DMS153 treated with DMSO at 0.1 percent for 48 hours (cell line): ENCODE results near the gene THSD7A.

Source experiments
- DNase-seq: peaks from one replicate; lab custom pipeline; 2025; ENCODE audit not compliant: unreplicated experiment; lab: John Stamatoyannopoulos, UW

The THSD7A gene

GRCh38 chr7:11818281-11818680, 13.7 kb downstream of the THSD7A start:
- no peak for DNase-seq

- no peak for DNase-seq
Observed at GRCh38 chr7:11817111-11817740, 14.8 kb downstream of the THSD7A start.

DNA sequence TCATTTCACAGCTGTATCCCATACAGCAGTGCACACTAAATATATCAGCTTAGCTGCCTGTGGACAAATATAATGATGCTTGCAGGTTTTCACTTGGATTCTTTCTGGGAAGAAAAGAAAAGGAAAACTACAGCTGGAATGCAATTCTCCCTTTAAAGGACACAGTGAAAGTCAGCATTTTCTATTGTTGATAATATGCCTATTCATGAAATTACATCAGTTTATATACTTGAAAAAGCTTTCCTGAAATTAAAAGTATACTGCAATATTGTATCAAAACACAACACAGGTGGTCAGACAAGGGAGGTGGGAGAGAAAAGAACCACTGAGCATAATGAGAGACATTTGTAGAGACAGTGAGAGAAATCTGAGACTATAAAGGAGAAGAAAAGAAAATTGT, 20.3 kb downstream of the THSD7A start:
- no peak for DNase-seq

DNA sequence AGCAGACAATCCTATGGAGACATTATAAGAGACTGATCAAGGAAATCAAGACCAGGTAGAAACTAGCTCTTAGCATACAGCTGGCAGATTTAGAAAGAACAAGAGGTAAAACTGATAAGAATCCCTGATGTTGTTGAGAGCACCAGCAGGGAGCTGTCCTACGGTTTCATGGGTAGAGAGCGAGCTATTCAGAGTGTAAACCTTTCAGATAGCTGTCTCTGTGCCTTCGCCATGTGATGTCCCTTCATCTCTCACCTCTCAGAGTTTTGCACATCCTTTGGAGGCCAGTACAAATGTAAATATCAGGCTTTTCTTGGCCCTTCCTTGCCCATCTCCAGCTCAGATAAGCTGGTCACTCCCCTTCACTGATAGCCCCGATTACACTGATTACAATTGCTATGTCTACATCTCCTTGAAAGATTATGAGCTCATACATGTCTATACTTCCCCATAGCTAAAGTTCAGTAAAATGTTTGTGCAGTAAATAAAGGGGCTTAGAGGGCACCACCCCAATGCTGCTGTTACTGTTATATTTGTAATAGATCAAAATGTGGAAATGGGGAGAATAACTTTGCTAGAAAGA, 21.9 kb downstream of the THSD7A start:
- DNase-seq, result no peak

GRCh38 chr7:11807000-11807399, 25.0 kb downstream of the THSD7A start:
- DNase-seq, result no peak

- DNase-seq, result no peak
Observed at GRCh38 chr7:11804621-11805020, 27.4 kb downstream of the THSD7A start.

GRCh38 chr7:11795231-11795630, 36.8 kb downstream of the THSD7A start:
- no peak for DNase-seq

DNA sequence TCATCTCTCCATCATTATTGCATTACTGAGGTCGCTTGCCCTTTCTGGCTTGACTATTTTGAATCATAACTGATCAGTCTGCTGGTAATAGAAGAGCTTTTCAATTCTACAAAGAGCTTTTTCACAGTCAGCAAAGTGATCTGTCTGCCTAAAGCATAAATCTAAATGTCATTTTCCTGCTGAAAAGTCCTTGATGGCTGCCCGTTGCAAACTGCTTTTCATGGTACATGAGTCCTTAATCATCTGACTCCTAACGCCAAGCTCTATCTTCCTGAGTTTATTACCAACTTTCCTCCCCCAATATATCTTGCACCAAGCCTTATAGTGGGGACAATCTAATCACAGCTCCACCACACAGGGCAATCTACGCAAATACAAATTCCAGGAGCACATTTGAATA, 39.8 kb downstream of the THSD7A start:
- DNase-seq, result no peak

- no peak for DNase-seq
Observed at GRCh38 chr7:11788568-11788967, 43.4 kb downstream of the THSD7A start.

- DNase-seq, result no peak
Observed at GRCh38 chr7:11787534-11787933, 44.5 kb downstream of the THSD7A start.

- no peak for DNase-seq
Observed at GRCh38 chr7:11786186-11786585, 45.8 kb downstream of the THSD7A start.

DNA sequence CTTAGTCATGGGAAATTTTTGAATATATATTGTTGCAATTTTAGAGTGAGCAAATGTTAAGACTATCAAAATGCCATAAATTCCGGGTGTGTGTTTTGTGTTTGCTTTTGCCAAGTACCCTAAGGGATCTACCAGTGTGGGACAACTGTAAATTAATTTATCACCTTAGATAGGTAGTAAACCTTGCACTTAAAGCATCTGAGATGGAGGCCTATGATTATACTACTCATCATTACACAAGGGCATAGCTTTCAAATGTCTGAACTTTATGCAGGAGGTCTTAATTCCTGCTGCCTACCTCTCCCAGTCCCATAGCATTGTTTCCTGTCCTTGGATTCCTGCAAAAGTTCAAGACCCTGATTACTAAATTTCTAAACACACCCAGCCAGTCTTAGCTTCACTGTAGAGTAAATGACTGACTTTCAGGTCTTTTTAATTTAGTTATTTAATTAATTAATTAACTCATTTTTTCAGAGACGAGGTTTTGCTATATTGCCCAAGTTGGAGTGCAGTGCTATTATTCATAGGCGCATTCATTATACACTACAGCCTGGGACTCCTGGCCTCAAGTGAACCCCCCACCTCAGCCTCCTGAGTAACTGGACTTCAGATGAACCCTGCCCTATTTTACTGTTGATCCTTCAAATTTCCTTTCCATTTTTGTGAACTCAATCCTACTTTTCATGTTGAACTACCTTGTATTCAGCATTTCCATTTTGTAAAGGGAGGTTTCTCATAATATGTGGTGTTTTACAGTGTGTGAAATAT, 47.0 kb downstream of the THSD7A start:
- DNase-seq, result no peak

DNA sequence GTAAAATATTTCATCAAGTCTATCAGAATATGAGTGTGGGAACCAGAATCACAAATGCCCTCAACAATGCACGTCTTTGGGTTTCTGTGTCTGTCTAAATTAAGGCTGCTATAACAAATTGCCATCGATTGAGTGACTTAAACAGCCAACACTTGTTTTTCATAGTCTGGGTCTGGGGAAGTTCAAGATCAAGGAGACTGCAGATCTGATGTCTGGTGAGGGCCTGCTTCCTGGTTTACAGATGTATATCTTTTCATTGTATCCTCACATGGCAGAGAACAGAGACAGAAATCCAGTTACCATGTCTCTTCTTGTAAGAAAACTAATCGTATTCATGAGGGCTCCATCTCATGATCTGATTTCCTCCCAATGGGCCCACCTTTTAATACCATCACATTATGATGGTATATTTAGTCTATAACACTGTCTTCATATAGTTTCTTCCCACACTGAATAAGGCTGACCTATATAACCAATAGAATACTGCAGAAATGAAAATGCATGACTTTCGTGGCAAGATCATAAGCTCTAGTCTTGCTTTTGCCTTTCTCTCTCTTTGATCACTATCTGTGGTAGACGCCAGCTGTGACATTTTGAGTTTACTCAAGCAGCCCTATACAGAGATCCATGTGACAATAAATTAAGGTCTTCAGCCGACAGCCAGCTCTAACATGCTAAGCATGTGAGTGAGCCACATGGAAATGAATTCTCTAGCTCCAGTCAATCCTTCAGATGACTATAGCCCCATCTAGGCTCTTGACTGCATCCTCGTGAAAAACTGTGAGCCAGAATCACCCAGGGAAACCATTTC, 51.9 kb downstream of the THSD7A start:
- no peak for DNase-seq

- DNase-seq, result no peak
Observed at GRCh38 chr7:11776039-11776438, 56.0 kb downstream of the THSD7A start.

DNA sequence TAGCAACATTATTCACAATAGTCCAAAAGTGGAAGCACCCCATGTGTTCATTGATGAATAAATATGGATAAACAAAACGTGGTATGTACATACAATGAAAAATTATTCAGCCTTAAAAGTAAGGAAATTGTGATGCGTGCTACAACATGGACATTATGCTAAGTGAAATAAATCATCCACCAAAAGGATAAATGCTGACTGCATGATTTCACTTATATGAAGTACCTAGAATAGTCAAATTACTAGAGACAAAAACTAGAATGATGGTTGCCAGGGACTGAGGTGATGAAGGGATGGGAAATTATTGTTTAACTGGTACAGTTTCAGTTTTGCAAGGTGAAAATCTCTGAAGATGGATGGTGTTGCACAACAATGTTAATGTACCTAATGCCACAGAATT, 56.6 kb downstream of the THSD7A start:
- no peak for DNase-seq

- no peak for DNase-seq
Observed at GRCh38 chr7:11768263-11768662, 63.7 kb downstream of the THSD7A start.

DNA sequence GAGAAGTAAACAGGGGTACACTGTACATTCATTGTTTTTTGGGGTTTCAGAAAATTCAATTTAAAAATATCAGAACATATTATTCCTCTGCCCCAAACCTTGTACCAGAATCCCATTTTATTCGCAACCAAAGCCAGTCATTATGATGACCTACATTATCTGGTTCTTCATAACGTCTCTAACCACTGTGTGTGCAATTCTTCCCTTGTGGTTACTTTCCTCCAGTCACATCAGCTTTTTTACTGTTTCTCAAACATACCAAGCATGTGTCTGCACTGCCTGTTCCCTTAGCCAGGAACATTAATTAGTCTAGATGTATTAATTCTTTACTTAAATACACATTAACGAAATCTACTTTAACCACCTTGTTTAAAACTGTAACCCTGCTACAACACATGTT, 64.8 kb downstream of the THSD7A start:
- DNase-seq, result no peak

- DNase-seq, result peak; percentile 90
Observed at GRCh38 chr7:11760372-11760771, 71.6 kb downstream of the THSD7A start.

DNA sequence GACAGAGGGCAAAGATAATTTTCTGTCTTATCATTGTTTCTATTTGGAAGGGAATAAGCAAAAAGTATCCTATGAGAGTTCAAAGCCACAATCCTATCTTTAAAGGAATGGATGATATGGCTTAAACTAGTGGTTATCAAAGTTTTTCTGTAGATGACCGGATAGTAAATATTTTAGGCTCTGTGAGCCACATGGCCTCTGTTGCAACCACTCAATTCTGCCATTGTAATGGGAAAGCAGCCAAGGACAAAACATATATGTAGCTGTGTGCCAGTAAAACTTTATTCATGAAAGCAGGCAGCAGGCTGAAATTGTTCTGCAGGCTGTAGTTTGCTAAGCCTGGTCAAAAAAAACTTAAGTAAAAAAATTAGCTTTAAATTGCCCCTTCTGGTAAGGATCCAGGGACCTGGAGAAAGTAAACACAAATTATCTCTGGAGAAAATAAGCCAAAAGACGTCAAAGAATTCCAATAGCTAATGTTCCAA, 73.3 kb downstream of the THSD7A start:
- no peak for DNase-seq

GRCh38 chr7:11757153-11757552, 74.8 kb downstream of the THSD7A start:
- no peak for DNase-seq

DNA sequence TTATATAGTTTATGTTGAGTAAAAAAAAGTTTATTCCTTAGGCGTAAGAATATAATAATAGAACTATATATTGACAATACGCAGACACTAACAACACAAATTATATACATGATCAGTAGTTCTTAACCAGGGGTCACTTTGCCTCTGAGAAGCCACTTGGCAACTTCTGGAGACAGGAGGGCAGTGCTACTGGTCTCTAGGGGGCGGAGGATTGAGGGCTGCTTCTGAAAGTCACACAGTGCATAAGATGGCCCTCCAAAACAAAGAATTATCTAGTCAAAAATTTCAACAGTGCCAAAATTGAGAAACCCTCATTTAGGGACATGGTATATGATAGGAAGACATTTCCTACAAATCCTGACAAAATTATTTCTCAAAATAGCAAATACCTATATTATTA, 77.1 kb downstream of the THSD7A start:
- no peak for DNase-seq
